Jurkat, Clone E6-1 (cell line): ENCODE data around the gene EMILIN1.
"Not testable (repeated sequence)": the region's sequence is repeated elsewhere in the genome, so short reads cannot be mapped to it uniquely, and the experiment has no call there.

Experiments
- DNase-seq: peaks from one replicate; pipeline ENCODE4 v3.0.0-alpha.2; 2011; ENCODE audit warnings: low read depth, low spot score
- H3K4me3 ChIP-seq: 2 replicates; pipeline ENCODE4 v1.5.1; 2011; ENCODE audit warnings: mild to moderate bottlenecking, low read length, control low read depth, moderate library complexity

The EMILIN1 gene

GRCh38 chr2:27074738-27075565, 3.5 kb upstream of the EMILIN1 start:
- DNase-seq = peak; percentile 85
- H3K4me3 ChIP-seq = peak overlapping the region; percentile 2; the same call in 1 of the 2 replicates

- H3K4me3 ChIP-seq, DNase-seq: not testable (repeated sequence)
These were observed 2.9 kb upstream of the EMILIN1 start for GRCh38 chr2:27075566-27075871.

- no peak overlapping the region for H3K4me3 ChIP-seq
- DNase-seq = no peak
These were observed 2.1 kb upstream of the EMILIN1 start for GRCh38 chr2:27076323-27076722.

DNA sequence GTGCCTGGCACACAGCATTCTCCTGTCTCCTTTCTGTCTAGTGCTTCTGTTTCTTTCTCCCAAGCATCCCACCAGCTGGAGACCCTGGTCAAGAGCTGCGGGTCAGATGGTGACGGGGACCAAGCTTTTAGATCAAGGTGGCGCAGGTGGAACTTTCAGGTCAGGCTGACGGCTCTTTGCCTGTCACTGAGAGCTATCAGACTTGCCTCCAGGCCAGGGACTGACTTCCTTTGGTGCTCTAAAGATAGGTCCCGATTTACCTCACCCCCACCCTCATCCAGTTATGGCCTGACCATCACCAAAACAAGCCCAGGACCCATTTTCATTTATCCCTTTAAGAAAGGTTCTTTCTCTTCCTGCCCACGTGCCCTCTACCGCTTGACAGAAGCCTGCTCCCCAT, 1.2 kb upstream of the EMILIN1 start:
- no peak overlapping the region for H3K4me3 ChIP-seq
- DNase-seq = no peak

- DNase-seq = no peak
- no peak overlapping the region for H3K4me3 ChIP-seq
These were observed 1.1 kb downstream of the EMILIN1 start for GRCh38 chr2:27079233-27080139.

DNA sequence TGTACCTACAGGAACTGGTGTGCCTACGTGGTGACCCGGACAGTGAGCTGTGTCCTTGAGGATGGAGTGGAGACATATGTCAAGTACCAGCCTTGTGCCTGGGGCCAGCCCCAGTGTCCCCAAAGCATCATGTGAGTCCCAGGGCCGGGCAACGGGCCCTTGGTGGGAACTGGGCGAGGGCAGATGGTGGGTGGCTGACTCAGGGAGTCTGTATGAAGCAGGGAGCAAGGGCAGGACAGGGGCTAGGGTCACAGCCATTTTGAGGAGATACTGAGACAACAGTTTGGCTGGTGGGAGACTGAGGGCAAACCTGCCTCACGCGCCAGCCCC, 1.7 kb downstream of the EMILIN1 start:
- no peak for DNase-seq
- no peak overlapping the region for H3K4me3 ChIP-seq

- no peak overlapping the region for H3K4me3 ChIP-seq
- DNase-seq = no peak
These were observed 2.2 kb downstream of the EMILIN1 start for GRCh38 chr2:27080603-27080936.

- peak overlapping the region; percentile 47 for H3K4me3 ChIP-seq
These were observed 3.8 kb downstream of the EMILIN1 start for GRCh38 chr2:27081984-27082772.

DNA sequence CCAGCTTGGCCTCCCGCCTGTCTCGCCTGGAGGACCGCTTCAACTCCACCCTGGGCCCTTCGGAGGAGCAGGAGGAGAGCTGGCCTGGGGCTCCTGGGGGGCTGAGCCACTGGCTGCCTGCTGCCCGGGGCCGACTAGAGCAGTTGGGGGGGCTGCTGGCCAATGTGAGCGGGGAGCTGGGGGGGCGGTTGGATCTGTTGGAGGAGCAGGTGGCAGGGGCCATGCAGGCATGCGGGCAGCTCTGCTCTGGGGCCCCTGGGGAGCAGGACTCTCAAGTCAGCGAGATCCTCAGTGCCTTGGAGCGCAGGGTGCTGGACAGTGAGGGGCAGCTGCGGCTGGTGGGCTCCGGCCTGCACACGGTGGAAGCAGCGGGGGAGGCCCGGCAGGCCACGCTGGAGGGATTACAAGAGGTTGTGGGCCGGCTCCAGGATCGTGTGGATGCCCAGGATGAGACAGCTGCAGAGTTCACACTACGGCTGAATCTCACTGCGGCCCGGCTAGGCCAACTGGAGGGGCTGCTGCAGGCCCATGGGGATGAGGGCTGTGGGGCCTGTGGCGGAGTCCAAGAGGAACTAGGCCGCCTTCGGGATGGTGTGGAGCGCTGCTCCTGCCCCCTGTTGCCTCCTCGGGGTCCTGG, 4.5 kb downstream of the EMILIN1 start:
- no peak overlapping the region for H3K4me3 ChIP-seq
- no peak for DNase-seq

More at GRCh38 chr2:27081984-27082772, 3.8 kb downstream of the EMILIN1 start:
- no peak for DNase-seq

- no peak for DNase-seq
- H3K4me3 ChIP-seq = no peak overlapping the region
These were observed 5.2 kb downstream of the EMILIN1 start for GRCh38 chr2:27083410-27084296.

DNA sequence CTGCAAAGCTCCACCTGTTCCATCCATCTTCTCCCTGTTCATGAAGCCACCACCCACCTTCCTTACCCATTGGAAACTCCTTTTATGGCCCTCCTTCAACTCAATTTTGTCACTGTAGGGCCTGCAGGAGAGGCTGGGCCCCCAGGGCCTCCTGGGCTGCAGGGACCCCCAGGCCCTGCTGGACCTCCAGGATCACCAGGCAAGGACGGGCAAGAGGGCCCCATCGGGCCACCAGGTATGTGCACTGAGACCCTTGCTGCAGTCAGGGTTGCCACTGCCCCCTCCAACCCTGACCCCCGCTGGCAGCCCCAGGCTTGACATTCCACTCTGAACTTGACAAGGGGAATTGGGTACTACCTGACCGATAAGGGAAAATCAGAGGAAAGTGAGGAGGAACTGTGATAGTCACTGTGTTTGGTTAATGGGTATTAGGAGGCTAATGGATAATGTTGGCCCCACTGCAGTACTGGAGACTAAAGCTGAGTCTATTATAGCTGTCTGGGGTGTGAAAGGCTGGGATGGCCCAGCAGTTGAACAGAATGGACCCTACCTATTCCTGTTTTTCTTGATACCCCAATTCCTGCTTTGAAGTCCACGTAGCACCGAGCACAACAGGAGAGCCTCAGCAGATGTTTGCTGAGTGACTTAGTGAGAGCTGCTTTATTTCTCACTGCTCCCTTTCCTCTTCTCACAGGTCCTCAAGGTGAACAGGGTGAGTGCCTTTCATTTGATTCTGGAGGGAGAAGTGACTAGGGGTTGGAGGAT, 6.1 kb downstream of the EMILIN1 start:
- no peak for DNase-seq
- no peak overlapping the region for H3K4me3 ChIP-seq

- DNase-seq = no peak
- no peak overlapping the region for H3K4me3 ChIP-seq
These were observed 6.8 kb downstream of the EMILIN1 start for GRCh38 chr2:27085062-27085672.

GRCh38 chr2:27085673-27086089, 7.3 kb downstream of the EMILIN1 start:
- no peak for DNase-seq
- H3K4me3 ChIP-seq = no peak overlapping the region; the same call in 1 of the 2 replicates

GRCh38 chr2:27086090-27086723, 7.8 kb downstream of the EMILIN1 start:
- peak; percentile 89 for DNase-seq
- H3K4me3 ChIP-seq = peak overlapping the region; percentile 55

- DNase-seq = no peak
- H3K4me3 ChIP-seq = peak within 1 kb of the TSS; percentile 55
These were observed 8.5 kb downstream of the EMILIN1 start, which contains the start of gene KHK for GRCh38 chr2:27086724-27087593. TSS of gene KHK (plus strand) at chr2:27086772. CDS start at chr2:27087260, 488 bp downstream.
